HepG2 (cell line): Measurements from ENCODE around the gene SYCE3. TPM values are rescaled to one million over a fixed set of nuclear protein-coding genes. Genes with fewer than 3 reads are reported as not detected.
A peak's percentile ranks its signal among the peaks of the same experiment; 100 is the strongest.

Experiments used
- ARNT2 ChIP-seq: sonication (generic); formaldehyde crosslinking; IDR thresholded peaks from 2 replicates; pipeline ENCODE4 v1.8.0; 2022; ENCODE audit warnings: mild to moderate bottlenecking, low read depth, missing genetic modification reagents, moderate library complexity
- FOXA3 ChIP-seq: IDR thresholded peaks from 2 replicates; pipeline ENCODE4 v1.6.1; 2016; ENCODE audit warnings: missing genetic modification reagents, missing compliant biosample characterization
- HNRNPH1 ChIP-seq: fragments of 200-400 bp; formaldehyde crosslinking; optimal IDR thresholded peaks from 2 replicates; pipeline ENCODE3; 2017; ENCODE audit warnings: mild to moderate bottlenecking, low read depth, low read length
- IKZF1 ChIP-seq: fragments of 450-650 bp; IDR thresholded peaks from 2 replicates; pipeline ENCODE4 v1.7.1; 2016
- KLF11 ChIP-seq: IDR thresholded peaks from 2 replicates; pipeline ENCODE4 v1.6.1; 2016; ENCODE audit warnings: missing compliant biosample characterization
- KLF13 ChIP-seq: sonication (generic); formaldehyde crosslinking; IDR thresholded peaks from 2 replicates; pipeline ENCODE4 v1.4.0; 2020; ENCODE audit warnings: mild to moderate bottlenecking, missing genetic modification reagents
- MAFK ChIP-seq, 2 experiments: IDR thresholded peaks in 1 of 2; conservative IDR thresholded peaks in 1 of 2; 2 replicates each; pipeline ENCODE4 v1.6.1; 2011; ENCODE audit warnings: improper control_type of control experiment in 2 of 2, low read length in 2 of 2
- MAZ ChIP-seq, 2 experiments: sonication (generic) in 1 of 2; formaldehyde crosslinking in 1 of 2; IDR thresholded peaks; 2 replicates each; pipeline versions ENCODE4 v1.5.0 to v1.6.1; 2012 to 2020; ENCODE audit warnings: low read depth in 2 of 2, mild to moderate bottlenecking in 2 of 2, borderline replicate concordance in 1 of 2, improper control_type of control experiment in 1 of 2, low read length in 1 of 2, missing genetic modification reagents in 1 of 2, moderate library complexity in 1 of 2
- MEF2D ChIP-seq: sonication (generic); formaldehyde crosslinking; IDR thresholded peaks from 2 replicates; pipeline ENCODE4 v1.5.1; 2020; ENCODE audit warnings: mild to moderate bottlenecking, missing genetic modification reagents
- MEIS2 ChIP-seq: sonication (generic); formaldehyde crosslinking; IDR thresholded peaks from 2 replicates; pipeline ENCODE4 v1.9.0; 2021; ENCODE audit warnings: mild to moderate bottlenecking, missing genetic modification reagents
- MTF2 ChIP-seq: sonication (generic); formaldehyde crosslinking; IDR thresholded peaks from 2 replicates; pipeline ENCODE4 v1.5.0; 2020; ENCODE audit warnings: missing genetic modification reagents, borderline replicate concordance
- NONO ChIP-seq, 2 experiments: fragments of 450-650 bp in 1 of 2; sonication (generic) in 1 of 2; formaldehyde crosslinking in 1 of 2; IDR thresholded peaks in 1 of 2; conservative IDR thresholded peaks in 1 of 2; 2 replicates each; pipeline versions ENCODE4 v1.6.1 to v1.8.0; 2017 to 2022; ENCODE audit warnings: mild to moderate bottlenecking in 1 of 2, missing genetic modification reagents in 1 of 2, moderate library complexity in 1 of 2
- ZNF703 ChIP-seq: sonication (generic); formaldehyde crosslinking; IDR thresholded peaks from 2 replicates; pipeline ENCODE4 v1.5.1; 2020; ENCODE audit warnings: missing genetic modification reagents, mild to moderate bottlenecking, moderate library complexity, borderline replicate concordance
- ZNF724P ChIP-seq: sonication (generic); formaldehyde crosslinking; IDR thresholded peaks from 2 replicates; pipeline ENCODE4 v1.8.0; 2022; ENCODE audit warnings: missing genetic modification reagents, borderline replicate concordance
- ZNF737 ChIP-seq: sonication (generic); formaldehyde crosslinking; IDR thresholded peaks from 2 replicates; pipeline ENCODE4 v1.5.0; 2020; ENCODE audit warnings: missing genetic modification reagents, mild to moderate bottlenecking, borderline replicate concordance
- ZNF768 ChIP-seq: sonication (generic); formaldehyde crosslinking; IDR thresholded peaks from 2 replicates; pipeline ENCODE4 v1.4.0; 2020; ENCODE audit warnings: missing genetic modification reagents
- polyA plus RNA-seq, 8 experiments: library from polyadenylated mRNA; depleted of rRNA in 3 of 8; stranded (reverse) in 7 of 8; unstranded in 1 of 8; fragments of >200 nt; fragmentation: Illumina TruSeq in 4 of 8; extraction: Trizol in 4 of 8; gene quantifications; 2 replicates each; pipeline versions ENCODE4 v1.2.1 to v1.2.3, GENCODE V29; 2011 to 2016; ENCODE audit warnings: low read depth in 4 of 8, missing spikeins in 1 of 8, mixed read lengths in 1 of 8; ENCODE audit not compliant: insufficient read depth in 1 of 8
- total RNA-seq, 5 experiments: library from RNA; depleted of rRNA; stranded (reverse); fragments of >200 nt; fragmentation: Illumina TruSeq; extraction: Trizol; gene quantifications; 2 replicates each; pipeline ENCODE4 v1.2.3, GENCODE V29; 2016; ENCODE audit warnings: low read depth in 1 of 5
- TF ChIP-seq, protein P1 (sequence below): sonication (generic); formaldehyde crosslinking; conservative IDR thresholded peaks from 2 replicates; pipeline ENCODE4 v1.4.0; 2020; ENCODE audit warnings: missing genetic modification reagents
- TF ChIP-seq, protein P2 (sequence below): sonication (generic); formaldehyde crosslinking; IDR thresholded peaks from 2 replicates; pipeline ENCODE4 v1.4.0; 2020; ENCODE audit warnings: mild to moderate bottlenecking, missing genetic modification reagents
- TF ChIP-seq, protein P3 (sequence below): sonication (generic); formaldehyde crosslinking; IDR thresholded peaks from 2 replicates; pipeline ENCODE4 v1.4.0; 2020; ENCODE audit warnings: missing genetic modification reagents
- TF ChIP-seq, protein P4 (sequence below): sonication (generic); formaldehyde crosslinking; IDR thresholded peaks from 2 replicates; pipeline ENCODE4 v1.9.0; 2022; ENCODE audit warnings: low read depth, missing genetic modification reagents
- TF ChIP-seq, protein P5 (sequence below): sonication (generic); formaldehyde crosslinking; IDR thresholded peaks from 2 replicates; pipeline ENCODE4 v1.4.0; 2020; ENCODE audit warnings: missing genetic modification reagents; ENCODE audit errors: not compliant biosample characterization

The SYCE3 gene
- total and polyA plus RNA-seq, 2 of the 13 experiments (the other 11 are each of a cell fraction or from before 2014, with no cell fraction given) = not detected

DNA sequence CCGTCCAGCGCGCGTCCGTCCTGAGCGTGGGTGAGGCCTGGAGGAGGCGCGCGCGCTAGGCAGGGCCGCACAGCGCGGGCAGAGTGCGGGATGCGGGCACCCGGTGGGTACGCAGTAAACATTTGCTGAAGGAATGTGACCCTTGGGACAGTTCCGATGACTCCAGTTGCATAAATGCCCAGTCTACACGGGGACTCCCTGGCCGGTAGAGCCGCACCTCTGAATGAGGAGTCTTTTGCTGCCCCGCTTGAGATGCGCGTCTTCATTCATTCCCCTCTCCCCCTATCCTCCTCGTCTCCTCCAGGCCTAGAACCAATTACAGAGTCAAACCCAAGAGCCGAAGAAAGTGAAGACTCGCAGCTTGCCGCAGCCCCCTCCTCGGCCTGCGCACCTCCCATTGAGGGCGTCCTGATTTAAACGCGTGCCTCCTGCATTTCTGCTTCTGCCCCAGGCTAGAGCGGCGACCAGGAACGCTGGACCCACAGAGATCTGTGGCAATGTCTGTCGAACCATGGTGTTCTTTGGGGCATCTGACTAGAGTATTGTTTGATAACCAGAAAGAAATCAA lies 20.7 kb upstream of the SYCE3 start (continued):
- TF ChIP-seq ZNF768 = peak; percentile 42; the same call in 1 of the 2 replicates
- TF ChIP-seq, protein P1, sequence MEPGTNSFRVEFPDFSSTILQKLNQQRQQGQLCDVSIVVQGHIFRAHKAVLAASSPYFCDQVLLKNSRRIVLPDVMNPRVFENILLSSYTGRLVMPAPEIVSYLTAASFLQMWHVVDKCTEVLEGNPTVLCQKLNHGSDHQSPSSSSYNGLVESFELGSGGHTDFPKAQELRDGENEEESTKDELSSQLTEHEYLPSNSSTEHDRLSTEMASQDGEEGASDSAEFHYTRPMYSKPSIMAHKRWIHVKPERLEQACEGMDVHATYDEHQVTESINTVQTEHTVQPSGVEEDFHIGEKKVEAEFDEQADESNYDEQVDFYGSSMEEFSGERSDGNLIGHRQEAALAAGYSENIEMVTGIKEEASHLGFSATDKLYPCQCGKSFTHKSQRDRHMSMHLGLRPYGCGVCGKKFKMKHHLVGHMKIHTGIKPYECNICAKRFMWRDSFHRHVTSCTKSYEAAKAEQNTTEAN = 0 out of 2 replicates have a peak, but pooled peaks have one; percentile 30
- TF ChIP-seq, protein P2, sequence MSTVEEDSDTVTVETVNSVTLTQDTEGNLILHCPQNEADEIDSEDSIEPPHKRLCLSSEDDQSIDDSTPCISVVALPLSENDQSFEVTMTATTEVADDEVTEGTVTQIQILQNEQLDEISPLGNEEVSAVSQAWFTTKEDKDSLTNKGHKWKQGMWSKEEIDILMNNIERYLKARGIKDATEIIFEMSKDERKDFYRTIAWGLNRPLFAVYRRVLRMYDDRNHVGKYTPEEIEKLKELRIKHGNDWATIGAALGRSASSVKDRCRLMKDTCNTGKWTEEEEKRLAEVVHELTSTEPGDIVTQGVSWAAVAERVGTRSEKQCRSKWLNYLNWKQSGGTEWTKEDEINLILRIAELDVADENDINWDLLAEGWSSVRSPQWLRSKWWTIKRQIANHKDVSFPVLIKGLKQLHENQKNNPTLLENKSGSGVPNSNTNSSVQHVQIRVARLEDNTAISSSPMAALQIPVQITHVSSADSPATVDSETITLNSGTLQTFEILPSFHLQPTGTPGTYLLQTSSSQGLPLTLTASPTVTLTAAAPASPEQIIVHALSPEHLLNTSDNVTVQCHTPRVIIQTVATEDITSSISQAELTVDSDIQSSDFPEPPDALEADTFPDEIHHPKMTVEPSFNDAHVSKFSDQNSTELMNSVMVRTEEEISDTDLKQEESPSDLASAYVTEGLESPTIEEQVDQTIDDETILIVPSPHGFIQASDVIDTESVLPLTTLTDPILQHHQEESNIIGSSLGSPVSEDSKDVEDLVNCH (CRISPR knock-in tag) = no peak
- TF ChIP-seq, protein P3, sequence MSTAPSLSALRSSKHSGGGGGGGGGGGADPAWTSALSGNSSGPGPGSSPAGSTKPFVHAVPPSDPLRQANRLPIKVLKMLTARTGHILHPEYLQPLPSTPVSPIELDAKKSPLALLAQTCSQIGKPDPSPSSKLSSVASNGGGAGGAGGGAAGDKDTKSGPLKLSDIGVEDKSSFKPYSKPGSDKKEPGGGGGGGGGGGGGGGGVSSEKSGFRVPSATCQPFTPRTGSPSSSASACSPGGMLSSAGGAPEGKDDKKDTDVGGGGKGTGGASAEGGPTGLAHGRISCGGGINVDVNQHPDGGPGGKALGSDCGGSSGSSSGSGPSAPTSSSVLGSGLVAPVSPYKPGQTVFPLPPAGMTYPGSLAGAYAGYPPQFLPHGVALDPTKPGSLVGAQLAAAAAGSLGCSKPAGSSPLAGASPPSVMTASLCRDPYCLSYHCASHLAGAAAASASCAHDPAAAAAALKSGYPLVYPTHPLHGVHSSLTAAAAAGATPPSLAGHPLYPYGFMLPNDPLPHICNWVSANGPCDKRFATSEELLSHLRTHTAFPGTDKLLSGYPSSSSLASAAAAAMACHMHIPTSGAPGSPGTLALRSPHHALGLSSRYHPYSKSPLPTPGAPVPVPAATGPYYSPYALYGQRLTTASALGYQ (CRISPR knock-in tag) = no peak
- TF ChIP-seq MTF2 (CRISPR knock-in tag) = no peak
- TF ChIP-seq IKZF1 = no peak
- no peak for TF ChIP-seq ZNF724P
- TF ChIP-seq, protein P4, sequence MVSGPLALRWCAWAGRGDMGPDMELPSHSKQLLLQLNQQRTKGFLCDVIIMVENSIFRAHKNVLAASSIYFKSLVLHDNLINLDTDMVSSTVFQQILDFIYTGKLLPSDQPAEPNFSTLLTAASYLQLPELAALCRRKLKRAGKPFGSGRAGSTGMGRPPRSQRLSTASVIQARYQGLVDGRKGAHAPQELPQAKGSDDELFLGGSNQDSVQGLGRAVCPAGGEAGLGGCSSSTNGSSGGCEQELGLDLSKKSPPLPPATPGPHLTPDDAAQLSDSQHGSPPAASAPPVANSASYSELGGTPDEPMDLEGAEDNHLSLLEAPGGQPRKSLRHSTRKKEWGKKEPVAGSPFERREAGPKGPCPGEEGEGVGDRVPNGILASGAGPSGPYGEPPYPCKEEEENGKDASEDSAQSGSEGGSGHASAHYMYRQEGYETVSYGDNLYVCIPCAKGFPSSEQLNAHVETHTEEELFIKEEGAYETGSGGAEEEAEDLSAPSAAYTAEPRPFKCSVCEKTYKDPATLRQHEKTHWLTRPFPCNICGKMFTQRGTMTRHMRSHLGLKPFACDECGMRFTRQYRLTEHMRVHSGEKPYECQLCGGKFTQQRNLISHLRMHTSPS (CRISPR knock-in tag) = peak; percentile 70; the same call in 1 of the 2 replicates
- TF ChIP-seq KLF13 (CRISPR knock-in tag) = 0 out of 2 replicates have a peak, but pooled peaks have one; percentile 34
- no peak for TF ChIP-seq ZNF737
- no peak for TF ChIP-seq ARNT2
- TF ChIP-seq, protein P5, sequence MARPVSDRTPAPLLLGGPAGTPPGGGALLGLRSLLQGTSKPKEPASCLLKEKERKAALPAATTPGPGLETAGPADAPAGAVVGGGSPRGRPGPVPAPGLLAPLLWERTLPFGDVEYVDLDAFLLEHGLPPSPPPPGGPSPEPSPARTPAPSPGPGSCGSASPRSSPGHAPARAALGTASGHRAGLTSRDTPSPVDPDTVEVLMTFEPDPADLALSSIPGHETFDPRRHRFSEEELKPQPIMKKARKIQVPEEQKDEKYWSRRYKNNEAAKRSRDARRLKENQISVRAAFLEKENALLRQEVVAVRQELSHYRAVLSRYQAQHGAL (CRISPR knock-in tag) = no peak
- no peak for TF ChIP-seq MAZ (IDR thresholded peaks at IDR 0.05; ENCODE audit: borderline replicate concordance, low read depth, low read length)
- no peak for TF ChIP-seq MAZ (CRISPR knock-in tag; IDR thresholded peaks at IDR 0.05; ENCODE audit: low read depth)
- no peak for TF ChIP-seq FOXA3 (CRISPR knock-in tag)
- no peak for TF ChIP-seq MAFK (conservative IDR thresholded peaks at IDR 0.05 in 1 of 2, IDR thresholded peaks at IDR 0.05 in 1 of 2; ENCODE audit: low read length in 2 of 2)
- no peak for TF ChIP-seq MEIS2 (CRISPR knock-in tag)
- TF ChIP-seq ZNF703 (CRISPR knock-in tag) = no peak
- TF ChIP-seq NONO (IDR thresholded peaks at IDR 0.05) = no peak
- TF ChIP-seq NONO (CRISPR knock-in tag; conservative IDR thresholded peaks at IDR 0.05) = no peak
- TF ChIP-seq KLF11 (CRISPR knock-in tag) = no peak
- TF ChIP-seq MEF2D (CRISPR knock-in tag) = no peak
- TF ChIP-seq HNRNPH1 = no peak
